Heart right ventricle (tissue), 16 donors: ENCODE measurements around the gene TRAM2. TPM values are rescaled to one million over a fixed set of nuclear protein-coding genes. Genes with fewer than 3 reads are reported as not detected.
A peak's percentile ranks its signal among the peaks of the same experiment; 100 is the strongest.

ENCODE experiments used
- ATAC-seq, 8 donors: fragments of 200-7000 bp; cut with Tn5 transposase; one replicate each; pipeline ENCODE4 v1.9.1; 2020; ENCODE audit warnings: mild to moderate bottlenecking in 8 of 8, moderate library complexity in 8 of 8, moderate number of reproducible peaks in 1 of 8
- DNase-seq, 2 donors: peaks; one replicate each; pipeline ENCODE4 v3.0.0-alpha.2; 2020
- H3K27ac ChIP-seq, 10 donors: fragments of 200-600 bp; sonication (generic) in 2 of 10; one replicate each; pipeline versions ENCODE4 v1.5.0 to v1.8.0; 2020 to 2022; ENCODE audit warnings: mild to moderate bottlenecking in 3 of 10
- H3K27me3 ChIP-seq, 7 donors: fragments of 200-600 bp; one replicate each; pipeline ENCODE4 v1.8.0; 2021 to 2022; ENCODE audit warnings: mild to moderate bottlenecking in 2 of 7
- H3K36me3 ChIP-seq, 9 donors: fragments of 200-600 bp; sonication (generic) in 1 of 9; one replicate each; pipeline versions ENCODE4 v1.5.0 to v1.8.0; 2020 to 2022; ENCODE audit warnings: mild to moderate bottlenecking in 2 of 9
- H3K4me1 ChIP-seq, 9 donors: fragments of 200-600 bp; sonication (generic) in 1 of 9; one replicate each; pipeline versions ENCODE4 v1.5.0 to v1.8.0; 2020 to 2022; ENCODE audit warnings: mild to moderate bottlenecking in 4 of 9
- H3K4me3 ChIP-seq, 10 donors: fragments of 200-600 bp; sonication (generic) in 2 of 10; one replicate each; pipeline versions ENCODE4 v1.5.0 to v1.8.0; 2020 to 2022; ENCODE audit warnings: mild to moderate bottlenecking in 7 of 10, moderate library complexity in 2 of 10
- H3K9me3 ChIP-seq, 11 donors: fragments of 200-600 bp in 10 of 11; sonication (generic) in 2 of 11; one replicate each; pipeline versions ENCODE4 v1.5.0 to v1.8.0; 2013 to 2022; ENCODE audit warnings: mild to moderate bottlenecking in 2 of 11, control low read depth in 1 of 11, moderate library complexity in 1 of 11
- CTCF ChIP-seq, 9 donors: fragments of 200-600 bp; sonication (generic) in 2 of 9; IDR thresholded peaks; one replicate each; pipeline versions ENCODE4 v1.5.0 to v1.8.0; 2021 to 2022; ENCODE audit warnings: antibody characterized with exemption in 9 of 9, mild to moderate bottlenecking in 5 of 9, moderate library complexity in 1 of 9
- WGBS, 2 donors: extraction: QIAGEN DNeasy Blood & Tissue Kit; methylation state at CpG; one replicate each; pipeline ENCODE4 v1.1.7; 2013; ENCODE audit warnings: inconsistent platforms in 1 of 2; 5-methylcytosine and 5-hydroxymethylcytosine counted together
- intact Hi-C, 10 donors: fragments of 100-400 bp; cut with DNase I; formaldehyde crosslinking; loops; one replicate each; pipeline versions ENCODE4 v1.11.1 to v1.14.2; 2022
- polyA plus RNA-seq, 2 donors: library from polyadenylated mRNA; stranded (reverse); fragments of 200-250 nt; gene quantifications; one replicate each; pipeline ENCODE4 v1.2.3, GENCODE V29; 2013
- total RNA-seq, 10 donors: library from RNA; stranded (reverse); fragmentation: NEBNext Ultra II Directional in 3 of 10; extraction: Animal tissue kit (Norgen Biotek cat#: 25700) in 3 of 10; gene quantifications; one replicate each; pipeline versions ENCODE4 v1.2.1 to v1.2.4, GENCODE V29; 2021 to 2023
- donor health status: Arrhythmogenic right ventricular cardiomyopathy.
- donor health status: ischemic (EF 13 %, LVEDD 7.1; RV severe dilation, severe dysfunction).
- donor health status: healthy with polysubstance abuse.
- donor health status: DM: no; HTN: yes; CAD: no.
- donor health status: DM: no; HTN: no; CAD: no.
- donor health status: ischemic (EF 25% LVEDD 6.9; RV normal size, moderate dysfunction).
- donor health status: ischemic (EF 25% LVEDD 5.7; RV mildly dilated, moderate dysfunction).
- donor health status: healthy.
- donor health status: DM: yes; HTN: yes; CAD: no.
- donor health status: Ischemic cardiomyopathy.
- donor health status: ischemic (EF 35%, LVEDD 5.7; RV mildly dilated, moderate dysfunction).
- donor health status: nonischemic (EF 11% LVEDD 7.7; RV severe dilation, severe dysfunction).
- donor health status: DM: yes; HTN: yes; CAD: no.
- donor health status: PGD.
- donor health status: ischemic (EF 29% LVEDD 5.4; RV normal size, mild dysfunction).
- donor health status: nonischemic (EF 23%, LVEDD 6.1; RV moderate dilation, normal function).

The TRAM2 gene
- total and polyA plus RNA-seq, 12 donors = 5.0 to 17.3 (median 10.6) TPM

GRCh38 chr6:52499026-52499425 lies 77.8 kb downstream of the TRAM2 start:
- DNase-seq = no peak
- intact Hi-C loops = loop anchor here in 6 of 10 donors (2.0 to 10.0 kb wide), 6 partner anchors 52 to 166 kb away; partner anchors contain the start of gene EFHC1 (in 4 of the 6)
- peak in 3 of 8 donors; percentile 6 to 8 (median 6) for ATAC-seq
- H3K27me3 ChIP-seq = no peaks in the 10 kb centered on the region
- peaks cover 24 to 75% (median 54%) of the 10 kb centered on the region in 9 donors for H3K4me1 ChIP-seq
- no peak overlapping the region for H3K4me3 ChIP-seq
- WGBS, 2 donors = 30 to 42% methylated on average over 1 of the region's 1 CpG
- TF ChIP-seq CTCF (IDR thresholded peaks at IDR 0.05) = no peak
- H3K9me3 ChIP-seq = peaks cover 0 to 5% (median 0%) of the 10 kb centered on the region in 11 donors
- H3K27ac ChIP-seq = peak overlapping the region; percentile 62 to 90 (median 84)
- H3K36me3 ChIP-seq = peaks cover 0 to 43% (median 13%) of the 10 kb centered on the region in 9 donors

GRCh38 chr6:52498538-52499017 lies 78.3 kb downstream of the TRAM2 start:
- H3K27me3 ChIP-seq = no peaks in the 10 kb centered on the region
- WGBS, 2 donors = 63 to 78% methylated on average over 11 of the region's 11 CpGs
- peak overlapping the region in 9 of 10 donors; percentile 76 to 90 (median 86) for H3K27ac ChIP-seq
- TF ChIP-seq CTCF (IDR thresholded peaks at IDR 0.05) = no peak
- peaks cover 20 to 71% (median 49%) of the 10 kb centered on the region in 9 donors for H3K4me1 ChIP-seq
- no peak overlapping the region for H3K4me3 ChIP-seq
- ATAC-seq (peak in 2 of 8 donors; percentile 17 to 43), DNase-seq (no peak)
- peaks cover 0 to 40% (median 13%) of the 10 kb centered on the region in 9 donors for H3K36me3 ChIP-seq
- peaks cover 0 to 5% (median 0%) of the 10 kb centered on the region in 11 donors for H3K9me3 ChIP-seq
- intact Hi-C loops = loop anchor here in 6 of 10 donors (2.0 to 10.0 kb wide), 6 partner anchors 52 to 166 kb away; partner anchors contain the start of gene EFHC1 (in 4 of the 6)

- no peaks in the 10 kb centered on the region for H3K27me3 ChIP-seq
- H3K4me3 ChIP-seq = no peak overlapping the region
- peaks cover 0 to 5% (median 0%) of the 10 kb centered on the region in 11 donors for H3K9me3 ChIP-seq
- no peak for TF ChIP-seq CTCF (IDR thresholded peaks at IDR 0.05)
- intact Hi-C loops = loop anchor here in 6 of 10 donors (2.0 to 10.0 kb wide), 6 partner anchors 53 to 167 kb away; partner anchors contain the start of gene EFHC1 (in 4 of the 6)
- peaks cover 0 to 33% (median 11%) of the 10 kb centered on the region in 9 donors for H3K36me3 ChIP-seq
- ATAC-seq (peak in 6 of 8 donors; percentile 20 to 55 (median 36)), DNase-seq (peak in 1 of 2 donors; percentile 75)
- peak overlapping the region in 9 of 10 donors; percentile 76 to 90 (median 86) for H3K27ac ChIP-seq
- peaks cover 13 to 63% (median 42%) of the 10 kb centered on the region in 9 donors for H3K4me1 ChIP-seq
- WGBS, 2 donors = 47 to 57% methylated on average over 14 of the region's 14 CpGs
Observed at GRCh38 chr6:52497652-52498408, 79.0 kb downstream of the TRAM2 start.

- peaks cover 0 to 21% (median 0%) of the 10 kb centered on the region in 9 donors for H3K36me3 ChIP-seq
Observed at GRCh38 chr6:52496631-52497030, 80.2 kb downstream of the TRAM2 start.

More at GRCh38 chr6:52496631-52497030, 80.2 kb downstream of the TRAM2 start:
- H3K27ac ChIP-seq = no peak overlapping the region
- H3K4me1 ChIP-seq = peaks cover 12 to 51% (median 36%) of the 10 kb centered on the region in 9 donors
- no peak for ATAC-seq
- intact Hi-C loops = loop anchor here in 5 of 10 donors (5.0 to 10.0 kb wide), 3 partner anchors 74 to 168 kb away; partner anchors contain the start of gene EFHC1 (in 2 of the 5)
- peaks cover 0 to 5% (median 0%) of the 10 kb centered on the region in 11 donors for H3K9me3 ChIP-seq
- no peak for TF ChIP-seq CTCF (IDR thresholded peaks at IDR 0.05)
- no peak for DNase-seq
- no peaks in the 10 kb centered on the region for H3K27me3 ChIP-seq
- 91 to 92% methylated on average over 2 of the region's 2 CpGs for WGBS, 2 donors
- H3K4me3 ChIP-seq = no peak overlapping the region
